SK-N-SH treated with all-trans-retinoic acid at 6 μM for 48 hours (cell line): ENCODE results near the gene RBM24.

Experiments
- ATAC-seq: fragments of 200-7000 bp; cut with Tn5 transposase; 3 replicates; pipeline ENCODE4 v1.9.1; 2020; ENCODE audit warnings: mild to moderate bottlenecking, moderate library complexity
- ARNTL ChIP-seq: fragments of 450-650 bp; formaldehyde crosslinking; IDR thresholded peaks from 2 replicates; pipeline ENCODE4 v1.5.0; 2020; ENCODE audit warnings: low read depth, mild to moderate bottlenecking, moderate library complexity, borderline replicate concordance
- BACH2 ChIP-seq: fragments of 250-450 bp; sonication (Bioruptor Pico); IDR thresholded peaks from 2 replicates; pipeline ENCODE4 v1.9.0; 2021; ENCODE audit warnings: mild to moderate bottlenecking, borderline replicate concordance
- CSDC2 ChIP-seq: fragments of 250-450 bp; sonication (Bioruptor Pico); IDR thresholded peaks from 2 replicates; pipeline ENCODE4 v1.5.0; 2020; ENCODE audit warnings: mild to moderate bottlenecking, moderate library complexity
- ESRRG ChIP-seq: fragments of 250-450 bp; sonication (Bioruptor Pico); IDR thresholded peaks from 2 replicates; pipeline ENCODE4 v1.6.1; 2021; ENCODE audit warnings: mild to moderate bottlenecking
- GLIS3 ChIP-seq: fragments of 250-450 bp; sonication (Bioruptor Pico); IDR thresholded peaks from 2 replicates; pipeline ENCODE4 v1.5.0; 2020; ENCODE audit warnings: mild to moderate bottlenecking, moderate library complexity
- ISL1 ChIP-seq: fragments of 250-450 bp; sonication (Bioruptor Pico); IDR thresholded peaks from 2 replicates; pipeline ENCODE4 v2.1.2; 2022; ENCODE audit warnings: mild to moderate bottlenecking, moderate library complexity
- OSR1 ChIP-seq: fragments of 250-450 bp; sonication (Bioruptor Pico); IDR thresholded peaks from 2 replicates; pipeline ENCODE4 v1.8.0; 2022; ENCODE audit warnings: moderate library complexity, mild to moderate bottlenecking, inconsistent platforms
- PPARA ChIP-seq: fragments of 250-450 bp; sonication (Bioruptor Pico); IDR thresholded peaks from 2 replicates; pipeline ENCODE4 v1.5.0; 2020; ENCODE audit warnings: mild to moderate bottlenecking, borderline replicate concordance
- RARB ChIP-seq: fragments of 250-450 bp; sonication (Bioruptor Pico); IDR thresholded peaks from 2 replicates; pipeline ENCODE4 v1.8.0; 2021; ENCODE audit warnings: mild to moderate bottlenecking, moderate library complexity
- SNAI2 ChIP-seq: fragments of 250-450 bp; sonication (Bioruptor Pico); IDR thresholded peaks from 2 replicates; pipeline ENCODE4 v1.5.0; 2020; ENCODE audit warnings: mild to moderate bottlenecking, moderate library complexity
- TCF4 ChIP-seq: fragments of 250-450 bp; sonication (Bioruptor Pico); IDR thresholded peaks from 2 replicates; pipeline ENCODE4 v1.8.0; 2021; ENCODE audit warnings: mild to moderate bottlenecking, moderate library complexity, borderline replicate concordance
- TOX ChIP-seq: fragments of 250-450 bp; sonication (Bioruptor Pico); IDR thresholded peaks from 2 replicates; pipeline ENCODE4 v1.8.0; 2021; ENCODE audit warnings: mild to moderate bottlenecking, moderate library complexity, borderline replicate concordance
- ZC3H10 ChIP-seq: fragments of 250-450 bp; sonication (Bioruptor Pico); IDR thresholded peaks from 2 replicates; pipeline ENCODE4 v1.5.1; 2021; ENCODE audit warnings: mild to moderate bottlenecking, moderate library complexity
- ZFP30 ChIP-seq: fragments of 450-650 bp; formaldehyde crosslinking; IDR thresholded peaks from 2 replicates; pipeline ENCODE4 v1.5.0; 2022; ENCODE audit warnings: mild to moderate bottlenecking, moderate library complexity
- ZNF565 ChIP-seq: fragments of 450-650 bp; formaldehyde crosslinking; conservative IDR thresholded peaks from 2 replicates; pipeline ENCODE4 v1.5.0; 2020; ENCODE audit warnings: low read depth, mild to moderate bottlenecking, moderate library complexity
- ZNF70 ChIP-seq: fragments of 450-650 bp; formaldehyde crosslinking; IDR thresholded peaks from 2 replicates; pipeline ENCODE4 v1.5.0; 2020; ENCODE audit warnings: mild to moderate bottlenecking, moderate library complexity
- ZNF8 ChIP-seq: fragments of 450-650 bp; formaldehyde crosslinking; IDR thresholded peaks from 2 replicates; pipeline ENCODE4 v1.5.0; 2020; ENCODE audit warnings: mild to moderate bottlenecking, moderate library complexity
- TF ChIP-seq, protein P1 (sequence below): fragments of 250-450 bp; sonication (Bioruptor Pico); IDR thresholded peaks from 2 replicates; pipeline ENCODE4 v1.8.0; 2020; ENCODE audit warnings: mild to moderate bottlenecking, moderate library complexity, borderline replicate concordance
- TF ChIP-seq, protein P2 (sequence below): fragments of 250-450 bp; sonication (Bioruptor Pico); IDR thresholded peaks from 2 replicates; pipeline ENCODE4 v1.8.0; 2021; ENCODE audit warnings: low read depth, mild to moderate bottlenecking, moderate library complexity, borderline replicate concordance
- TF ChIP-seq, protein P3 (sequence below): fragments of 250-450 bp; sonication (Bioruptor Pico); IDR thresholded peaks from 2 replicates; pipeline ENCODE4 v1.5.1; 2020; ENCODE audit warnings: low read depth, mild to moderate bottlenecking, moderate library complexity
- TF ChIP-seq, protein P4 (sequence below): fragments of 250-450 bp; sonication (Bioruptor Pico); IDR thresholded peaks from 2 replicates; pipeline ENCODE4 v1.5.1; 2021; ENCODE audit warnings: mild to moderate bottlenecking, moderate library complexity
- TF ChIP-seq, protein P5 (sequence below): fragments of 250-450 bp; sonication (Bioruptor Pico); IDR thresholded peaks from 2 replicates; pipeline ENCODE4 v1.5.0; 2020; ENCODE audit warnings: mild to moderate bottlenecking, moderate library complexity

The RBM24 gene

DNA sequence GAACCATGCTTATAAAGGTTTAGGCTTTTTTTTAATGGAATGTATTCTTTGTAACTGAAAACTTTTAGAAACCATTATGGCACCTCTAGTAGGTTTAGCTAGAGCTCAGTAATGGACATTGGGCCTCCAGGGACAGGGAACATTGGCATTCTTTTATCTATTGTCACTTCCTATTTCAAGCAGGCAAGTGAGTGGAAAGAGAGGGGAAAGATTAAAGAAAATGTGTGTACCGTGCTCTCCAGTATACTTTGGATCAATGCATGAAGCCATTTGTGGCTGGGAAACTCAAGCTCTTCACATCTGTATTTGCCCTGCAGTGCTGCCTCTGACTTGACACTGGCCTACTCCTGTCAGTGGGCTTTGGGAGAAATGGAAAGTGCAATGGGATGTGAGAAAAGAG is 18.6 kb downstream of the RBM24 start:
- no peak for TF ChIP-seq ESRRG (CRISPR knock-in tag)
- no peak for TF ChIP-seq ZNF8 (CRISPR knock-in tag)
- TF ChIP-seq ARNTL (CRISPR knock-in tag) = no peak
- TF ChIP-seq, protein P1, sequence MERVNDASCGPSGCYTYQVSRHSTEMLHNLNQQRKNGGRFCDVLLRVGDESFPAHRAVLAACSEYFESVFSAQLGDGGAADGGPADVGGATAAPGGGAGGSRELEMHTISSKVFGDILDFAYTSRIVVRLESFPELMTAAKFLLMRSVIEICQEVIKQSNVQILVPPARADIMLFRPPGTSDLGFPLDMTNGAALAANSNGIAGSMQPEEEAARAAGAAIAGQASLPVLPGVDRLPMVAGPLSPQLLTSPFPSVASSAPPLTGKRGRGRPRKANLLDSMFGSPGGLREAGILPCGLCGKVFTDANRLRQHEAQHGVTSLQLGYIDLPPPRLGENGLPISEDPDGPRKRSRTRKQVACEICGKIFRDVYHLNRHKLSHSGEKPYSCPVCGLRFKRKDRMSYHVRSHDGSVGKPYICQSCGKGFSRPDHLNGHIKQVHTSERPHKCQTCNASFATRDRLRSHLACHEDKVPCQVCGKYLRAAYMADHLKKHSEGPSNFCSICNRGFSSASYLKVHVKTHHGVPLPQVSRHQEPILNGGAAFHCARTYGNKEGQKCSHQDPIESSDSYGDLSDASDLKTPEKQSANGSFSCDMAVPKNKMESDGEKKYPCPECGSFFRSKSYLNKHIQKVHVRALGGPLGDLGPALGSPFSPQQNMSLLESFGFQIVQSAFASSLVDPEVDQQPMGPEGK (CRISPR knock-in tag) = no peak
- TF ChIP-seq, all 23 proteins: peak for 0
- ATAC-seq = no peak

DNA sequence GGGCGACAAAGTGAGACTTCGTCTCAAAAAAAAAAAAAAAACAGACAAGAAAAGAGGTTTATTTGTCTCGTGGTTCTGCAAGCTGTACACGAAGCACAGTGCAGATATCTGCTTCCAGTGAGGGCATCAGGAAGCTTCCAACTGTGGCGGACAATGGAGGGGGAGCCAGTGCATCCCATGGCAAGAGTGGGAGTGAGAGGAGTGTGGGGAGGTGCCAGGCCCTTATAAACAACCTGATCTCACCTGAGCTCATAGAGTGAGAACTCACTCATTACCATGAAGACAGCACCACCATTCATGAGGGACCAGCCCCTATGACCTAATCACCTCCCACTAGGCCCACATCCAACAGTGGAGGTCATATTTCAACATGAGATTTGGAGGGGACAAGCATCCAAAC is 19.5 kb downstream of the RBM24 start:
- no peak for TF ChIP-seq RARB
- TF ChIP-seq TCF4 = no peak
- ATAC-seq = no peak

DNA sequence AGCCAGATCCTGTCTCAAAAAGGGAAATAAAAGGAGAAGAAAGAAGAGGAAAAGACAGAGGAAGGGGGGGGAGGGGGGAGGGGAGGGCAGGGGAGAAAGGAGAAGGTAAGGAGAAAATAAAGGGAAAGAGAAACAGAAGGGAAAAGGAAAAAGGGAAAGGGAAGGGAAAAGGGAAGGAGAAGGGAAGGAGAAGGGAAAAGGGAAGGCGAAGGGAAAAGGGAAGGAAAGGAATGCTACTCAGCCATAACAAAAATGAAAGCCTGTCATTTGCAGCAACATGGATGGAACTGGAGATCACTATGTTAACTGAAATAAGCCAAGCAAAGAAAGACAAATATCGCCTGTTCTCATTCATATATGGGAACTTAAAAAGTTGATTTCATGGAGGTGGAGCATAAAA is 22.3 kb downstream of the RBM24 start:
- TF ChIP-seq ZC3H10 (CRISPR knock-in tag) = no peak
- TF ChIP-seq, protein P1 (CRISPR knock-in tag) = no peak
- no peak for TF ChIP-seq PPARA
- TF ChIP-seq, protein P2, sequence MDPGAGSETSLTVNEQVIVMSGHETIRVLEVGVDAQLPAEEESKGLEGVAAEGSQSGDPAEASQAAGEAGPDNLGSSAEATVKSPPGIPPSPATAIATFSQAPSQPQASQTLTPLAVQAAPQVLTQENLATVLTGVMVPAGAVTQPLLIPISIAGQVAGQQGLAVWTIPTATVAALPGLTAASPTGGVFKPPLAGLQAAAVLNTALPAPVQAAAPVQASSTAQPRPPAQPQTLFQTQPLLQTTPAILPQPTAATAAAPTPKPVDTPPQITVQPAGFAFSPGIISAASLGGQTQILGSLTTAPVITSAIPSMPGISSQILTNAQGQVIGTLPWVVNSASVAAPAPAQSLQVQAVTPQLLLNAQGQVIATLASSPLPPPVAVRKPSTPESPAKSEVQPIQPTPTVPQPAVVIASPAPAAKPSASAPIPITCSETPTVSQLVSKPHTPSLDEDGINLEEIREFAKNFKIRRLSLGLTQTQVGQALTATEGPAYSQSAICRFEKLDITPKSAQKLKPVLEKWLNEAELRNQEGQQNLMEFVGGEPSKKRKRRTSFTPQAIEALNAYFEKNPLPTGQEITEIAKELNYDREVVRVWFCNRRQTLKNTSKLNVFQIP (CRISPR knock-in tag) = no peak
- TF ChIP-seq OSR1 (CRISPR knock-in tag) = no peak
- no peak for TF ChIP-seq ZNF8 (CRISPR knock-in tag)
- TF ChIP-seq SNAI2 (CRISPR knock-in tag) = no peak
- TF ChIP-seq BACH2 (CRISPR knock-in tag) = no peak
- no peak for TF ChIP-seq ZNF70 (CRISPR knock-in tag)
- TF ChIP-seq ISL1 (CRISPR knock-in tag) = no peak
- TF ChIP-seq, protein P3, sequence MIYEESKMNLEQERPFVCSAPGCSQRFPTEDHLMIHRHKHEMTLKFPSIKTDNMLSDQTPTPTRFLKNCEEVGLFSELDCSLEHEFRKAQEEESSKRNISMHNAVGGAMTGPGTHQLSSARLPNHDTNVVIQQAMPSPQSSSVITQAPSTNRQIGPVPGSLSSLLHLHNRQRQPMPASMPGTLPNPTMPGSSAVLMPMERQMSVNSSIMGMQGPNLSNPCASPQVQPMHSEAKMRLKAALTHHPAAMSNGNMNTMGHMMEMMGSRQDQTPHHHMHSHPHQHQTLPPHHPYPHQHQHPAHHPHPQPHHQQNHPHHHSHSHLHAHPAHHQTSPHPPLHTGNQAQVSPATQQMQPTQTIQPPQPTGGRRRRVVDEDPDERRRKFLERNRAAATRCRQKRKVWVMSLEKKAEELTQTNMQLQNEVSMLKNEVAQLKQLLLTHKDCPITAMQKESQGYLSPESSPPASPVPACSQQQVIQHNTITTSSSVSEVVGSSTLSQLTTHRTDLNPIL (CRISPR knock-in tag) = no peak
- TF ChIP-seq TCF4 = no peak
- TF ChIP-seq TOX = no peak
- TF ChIP-seq ARNTL (CRISPR knock-in tag) = no peak
- TF ChIP-seq, protein P4, sequence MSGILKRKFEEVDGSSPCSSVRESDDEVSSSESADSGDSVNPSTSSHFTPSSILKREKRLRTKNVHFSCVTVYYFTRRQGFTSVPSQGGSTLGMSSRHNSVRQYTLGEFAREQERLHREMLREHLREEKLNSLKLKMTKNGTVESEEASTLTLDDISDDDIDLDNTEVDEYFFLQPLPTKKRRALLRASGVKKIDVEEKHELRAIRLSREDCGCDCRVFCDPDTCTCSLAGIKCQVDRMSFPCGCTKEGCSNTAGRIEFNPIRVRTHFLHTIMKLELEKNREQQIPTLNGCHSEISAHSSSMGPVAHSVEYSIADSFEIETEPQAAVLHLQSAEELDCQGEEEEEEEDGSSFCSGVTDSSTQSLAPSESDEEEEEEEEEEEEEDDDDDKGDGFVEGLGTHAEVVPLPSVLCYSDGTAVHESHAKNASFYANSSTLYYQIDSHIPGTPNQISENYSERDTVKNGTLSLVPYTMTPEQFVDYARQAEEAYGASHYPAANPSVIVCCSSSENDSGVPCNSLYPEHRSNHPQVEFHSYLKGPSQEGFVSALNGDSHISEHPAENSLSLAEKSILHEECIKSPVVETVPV (CRISPR knock-in tag) = no peak
- TF ChIP-seq ZFP30 (CRISPR knock-in tag) = no peak
- TF ChIP-seq RARB = no peak
- TF ChIP-seq ZNF565 (CRISPR knock-in tag) = no peak

DNA sequence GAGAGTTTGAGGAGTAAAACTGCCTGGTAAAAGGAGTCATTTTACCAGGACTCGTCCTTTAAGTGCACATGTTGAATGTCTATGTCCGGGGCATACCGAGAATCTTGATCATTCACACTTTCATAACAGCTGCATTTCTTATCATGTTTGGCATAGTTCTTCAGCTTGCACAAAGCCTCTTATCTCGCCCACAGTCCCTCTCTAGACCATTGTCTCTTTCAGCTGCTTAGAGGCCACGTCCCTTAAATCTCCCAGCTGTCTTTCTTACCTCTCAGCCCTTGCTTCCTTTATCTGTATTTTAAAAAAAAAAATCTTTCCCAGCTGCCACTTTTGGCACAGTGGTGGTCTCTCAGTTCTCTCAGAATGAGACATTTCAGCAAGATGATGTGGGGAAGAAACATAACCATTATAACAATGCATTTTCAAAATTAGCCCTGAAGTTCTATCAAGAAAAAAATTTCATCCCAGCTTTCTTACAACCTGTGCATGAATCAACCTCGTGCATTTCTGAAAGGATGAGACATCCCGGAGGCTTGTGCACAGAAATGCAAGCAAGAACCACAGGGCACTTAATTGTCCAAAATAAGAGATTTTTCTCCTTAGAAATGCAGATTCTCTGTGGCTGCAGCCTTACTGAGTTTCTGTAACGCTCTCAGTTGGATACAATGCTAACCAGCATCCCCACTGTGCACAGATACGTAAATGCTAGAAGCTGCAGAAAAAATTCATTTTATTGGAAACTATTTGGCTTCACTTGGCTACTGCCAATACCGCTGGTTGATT is 24.2 kb downstream of the RBM24 start:
- peak; percentile 46; the same call in 1 of the 3 replicates for ATAC-seq
- TF ChIP-seq CSDC2 (CRISPR knock-in tag) (no peak), ZNF565 (CRISPR knock-in tag) (no peak), RARB (no peak), ZFP30 (CRISPR knock-in tag) (no peak), BACH2 (CRISPR knock-in tag) (no peak), GLIS3 (CRISPR knock-in tag) (no peak), ESRRG (CRISPR knock-in tag) (no peak), OSR1 (CRISPR knock-in tag) (no peak), PPARA (no peak), TOX (no peak), ZNF70 (CRISPR knock-in tag) (no peak)
- TF ChIP-seq, protein P1 (CRISPR knock-in tag) = no peak
- TF ChIP-seq, protein P5, sequence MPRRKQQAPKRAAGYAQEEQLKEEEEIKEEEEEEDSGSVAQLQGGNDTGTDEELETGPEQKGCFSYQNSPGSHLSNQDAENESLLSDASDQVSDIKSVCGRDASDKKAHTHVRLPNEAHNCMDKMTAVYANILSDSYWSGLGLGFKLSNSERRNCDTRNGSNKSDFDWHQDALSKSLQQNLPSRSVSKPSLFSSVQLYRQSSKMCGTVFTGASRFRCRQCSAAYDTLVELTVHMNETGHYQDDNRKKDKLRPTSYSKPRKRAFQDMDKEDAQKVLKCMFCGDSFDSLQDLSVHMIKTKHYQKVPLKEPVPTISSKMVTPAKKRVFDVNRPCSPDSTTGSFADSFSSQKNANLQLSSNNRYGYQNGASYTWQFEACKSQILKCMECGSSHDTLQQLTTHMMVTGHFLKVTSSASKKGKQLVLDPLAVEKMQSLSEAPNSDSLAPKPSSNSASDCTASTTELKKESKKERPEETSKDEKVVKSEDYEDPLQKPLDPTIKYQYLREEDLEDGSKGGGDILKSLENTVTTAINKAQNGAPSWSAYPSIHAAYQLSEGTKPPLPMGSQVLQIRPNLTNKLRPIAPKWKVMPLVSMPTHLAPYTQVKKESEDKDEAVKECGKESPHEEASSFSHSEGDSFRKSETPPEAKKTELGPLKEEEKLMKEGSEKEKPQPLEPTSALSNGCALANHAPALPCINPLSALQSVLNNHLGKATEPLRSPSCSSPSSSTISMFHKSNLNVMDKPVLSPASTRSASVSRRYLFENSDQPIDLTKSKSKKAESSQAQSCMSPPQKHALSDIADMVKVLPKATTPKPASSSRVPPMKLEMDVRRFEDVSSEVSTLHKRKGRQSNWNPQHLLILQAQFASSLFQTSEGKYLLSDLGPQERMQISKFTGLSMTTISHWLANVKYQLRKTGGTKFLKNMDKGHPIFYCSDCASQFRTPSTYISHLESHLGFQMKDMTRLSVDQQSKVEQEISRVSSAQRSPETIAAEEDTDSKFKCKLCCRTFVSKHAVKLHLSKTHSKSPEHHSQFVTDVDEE = no peak

More for the DNA sequence above, 22.3 kb downstream of the RBM24 start:
- no peak for ATAC-seq
